ENCODE measurements around the gene CD101. TPM values are rescaled to one million over a fixed set of nuclear protein-coding genes. Genes with fewer than 3 reads are reported as not detected.

The CD101 gene
- total RNA-seq, 1 donor from 2014 or later: 1.4 TPM

- H3K4me3 Mint-ChIP-seq (ENCODE audit: unreplicated experiment): no peak overlapping the region
- H3K27ac Mint-ChIP-seq (ENCODE audit: unreplicated experiment): no peak overlapping the region
- no peak for TF ChIP-seq CTCF (IDR thresholded peaks at IDR 0.05)
- H3K27me3 Mint-ChIP-seq (ENCODE audit: low read depth): no peaks in the 10 kb centered on the region
- peaks cover 3% of the 10 kb centered on the region for H3K4me1 Mint-ChIP-seq (ENCODE audit: low read depth)
- H3K9me3 Mint-ChIP-seq (ENCODE audit: low read depth): no peaks in the 10 kb centered on the region
- H3K36me3 Mint-ChIP-seq (ENCODE audit: low read depth): peaks cover 3% of the 10 kb centered on the region
- DNase-seq (ENCODE audit: low spot score): no peak
Observed at GRCh38 chr1:117036018-117036461, 34.5 kb downstream of the CD101 start.

- Mint-ChIP-seq H3K36me3 (ENCODE audit: low read depth) (peaks cover 5% of the 10 kb centered on the region), H3K27ac (ENCODE audit: unreplicated experiment) (no peak overlapping the region), H3K4me1 (ENCODE audit: low read depth) (peaks cover 3% of the 10 kb centered on the region), H3K9me3 (ENCODE audit: low read depth) (peaks cover 5% of the 10 kb centered on the region), H3K27me3 (ENCODE audit: low read depth) (no peaks in the 10 kb centered on the region), H3K4me3 (ENCODE audit: unreplicated experiment) (no peak overlapping the region)
- no peak for TF ChIP-seq CTCF (IDR thresholded peaks at IDR 0.05)
- no peak for DNase-seq (ENCODE audit: low spot score)
Observed at GRCh38 chr1:117037802-117038201, 36.2 kb downstream of the CD101 start.

GRCh38 chr1:117038236-117038635 lies 36.7 kb downstream of the CD101 start:
- Mint-ChIP-seq H3K9me3 (ENCODE audit: low read depth) (peaks cover 5% of the 10 kb centered on the region), H3K27me3 (ENCODE audit: low read depth) (no peaks in the 10 kb centered on the region), H3K27ac (ENCODE audit: unreplicated experiment) (no peak overlapping the region), H3K36me3 (ENCODE audit: low read depth) (peaks cover 5% of the 10 kb centered on the region), H3K4me3 (ENCODE audit: unreplicated experiment) (no peak overlapping the region), H3K4me1 (ENCODE audit: low read depth) (peaks cover 3% of the 10 kb centered on the region)
- no peak for DNase-seq (ENCODE audit: low spot score)
- TF ChIP-seq CTCF (IDR thresholded peaks at IDR 0.05): no peak

GRCh38 chr1:117044217-117044616 lies 42.7 kb downstream of the CD101 start:
- H3K9me3 Mint-ChIP-seq (ENCODE audit: low read depth): peaks cover 8% of the 10 kb centered on the region
- no peak overlapping the region for H3K27ac Mint-ChIP-seq (ENCODE audit: unreplicated experiment)
- no peak overlapping the region for H3K4me3 Mint-ChIP-seq (ENCODE audit: unreplicated experiment)
- TF ChIP-seq CTCF (IDR thresholded peaks at IDR 0.05): no peak
- no peaks in the 10 kb centered on the region for H3K27me3 Mint-ChIP-seq (ENCODE audit: low read depth)
- H3K4me1 Mint-ChIP-seq (ENCODE audit: low read depth): no peaks in the 10 kb centered on the region
- H3K36me3 Mint-ChIP-seq (ENCODE audit: low read depth): peaks cover 2% of the 10 kb centered on the region
- no peak for DNase-seq (ENCODE audit: low spot score)

GRCh38 chr1:117045644-117046043 lies 44.1 kb downstream of the CD101 start:
- Mint-ChIP-seq H3K4me1 (ENCODE audit: low read depth) (no peaks in the 10 kb centered on the region), H3K9me3 (ENCODE audit: low read depth) (peaks cover 8% of the 10 kb centered on the region), H3K36me3 (ENCODE audit: low read depth) (peaks cover 2% of the 10 kb centered on the region), H3K4me3 (ENCODE audit: unreplicated experiment) (no peak overlapping the region), H3K27ac (ENCODE audit: unreplicated experiment) (no peak overlapping the region), H3K27me3 (ENCODE audit: low read depth) (no peaks in the 10 kb centered on the region)
- no peak for DNase-seq (ENCODE audit: low spot score)
- no peak for TF ChIP-seq CTCF (IDR thresholded peaks at IDR 0.05)
